Testis (tissue), 2 donors: ENCODE results near the gene TTBK1.

Experiments used
- CTCF ChIP-seq, 3 experiments: fragments of 450-650 bp in 2 of 3; fragments of 200-600 bp in 1 of 3; sonication (generic) in 1 of 3; IDR thresholded peaks; one replicate each; pipeline ENCODE4 v1.5.1; 2016 to 2019; ENCODE audit warnings: antibody characterized with exemption in 3 of 3, mild to moderate bottlenecking in 2 of 3, moderate library complexity in 1 of 3
- POLR2A ChIP-seq: fragments of 450-650 bp; IDR thresholded peaks from one replicate; pipeline ENCODE4 v1.6.1; 2017; ENCODE audit warnings: antibody characterized with exemption, mild to moderate bottlenecking, moderate library complexity

GRCh38 chr6:43278524-43279078, 35.3 kb downstream of the TTBK1 start:
- no peak for TF ChIP-seq CTCF (IDR thresholded peaks at IDR 0.05)
- no peak for TF ChIP-seq POLR2A
